ENCODE results near the gene XRN2. TPM values are rescaled to one million over a fixed set of nuclear protein-coding genes. Genes with fewer than 3 reads are reported as not detected.

XRN2 gene
- total and polyA plus RNA-seq, 10 donors, result 19.3 to 92.6 (median 62.8) TPM

DNA sequence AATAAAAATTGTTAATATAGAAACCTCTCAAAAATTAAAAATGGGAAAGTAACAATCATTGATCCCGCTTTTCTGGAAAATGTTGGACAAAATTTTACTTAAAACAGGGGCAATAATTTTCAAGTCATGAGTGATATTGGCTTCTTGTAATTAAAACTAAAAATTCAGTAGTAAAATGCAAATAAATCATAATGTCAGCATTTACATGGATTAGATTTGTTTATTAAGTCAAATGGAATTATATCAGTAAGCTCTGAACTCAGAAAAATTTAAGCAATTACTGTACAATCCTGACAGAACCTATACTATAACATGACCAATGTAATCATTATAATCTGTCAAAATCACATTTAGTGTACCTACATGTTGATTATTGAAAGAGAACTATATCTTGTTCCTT is 134.1 kb downstream of the XRN2 start:
- Histone ChIP-seq H3K4me3 (no peak overlapping the region), H3K4me1 (no peaks in the 10 kb centered on the region), H3K9me3 (no peaks in the 10 kb centered on the region), H3K27me3 (replicated peaks in 1 of 7) (peaks cover 0 to 48% (median 0%) of the 10 kb centered on the region in 7 donors), H3K27ac (no peak overlapping the region), H3K36me3 (no peaks in the 10 kb centered on the region)
- no peak for TF ChIP-seq POLR2A (IDR thresholded peaks at IDR 0.05)
- TF ChIP-seq, protein P1, sequence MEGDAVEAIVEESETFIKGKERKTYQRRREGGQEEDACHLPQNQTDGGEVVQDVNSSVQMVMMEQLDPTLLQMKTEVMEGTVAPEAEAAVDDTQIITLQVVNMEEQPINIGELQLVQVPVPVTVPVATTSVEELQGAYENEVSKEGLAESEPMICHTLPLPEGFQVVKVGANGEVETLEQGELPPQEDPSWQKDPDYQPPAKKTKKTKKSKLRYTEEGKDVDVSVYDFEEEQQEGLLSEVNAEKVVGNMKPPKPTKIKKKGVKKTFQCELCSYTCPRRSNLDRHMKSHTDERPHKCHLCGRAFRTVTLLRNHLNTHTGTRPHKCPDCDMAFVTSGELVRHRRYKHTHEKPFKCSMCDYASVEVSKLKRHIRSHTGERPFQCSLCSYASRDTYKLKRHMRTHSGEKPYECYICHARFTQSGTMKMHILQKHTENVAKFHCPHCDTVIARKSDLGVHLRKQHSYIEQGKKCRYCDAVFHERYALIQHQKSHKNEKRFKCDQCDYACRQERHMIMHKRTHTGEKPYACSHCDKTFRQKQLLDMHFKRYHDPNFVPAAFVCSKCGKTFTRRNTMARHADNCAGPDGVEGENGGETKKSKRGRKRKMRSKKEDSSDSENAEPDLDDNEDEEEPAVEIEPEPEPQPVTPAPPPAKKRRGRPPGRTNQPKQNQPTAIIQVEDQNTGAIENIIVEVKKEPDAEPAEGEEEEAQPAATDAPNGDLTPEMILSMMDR (IDR thresholded peaks at IDR 0.05 in 8 of 11, conservative IDR thresholded peaks at IDR 0.05 in 3 of 11), result no peak
- no peak for TF ChIP-seq POLR2AphosphoS5 (IDR thresholded peaks at IDR 0.05)
- WGBS, 5 donors, result 82 to 93% (median 89%) methylated on average over 1 of the region's 1 CpG
- intact Hi-C loops (cut with DNase I; ENCODE audit: low total_unique reads), result no loop called here
- no peak for DNase-seq

DNA sequence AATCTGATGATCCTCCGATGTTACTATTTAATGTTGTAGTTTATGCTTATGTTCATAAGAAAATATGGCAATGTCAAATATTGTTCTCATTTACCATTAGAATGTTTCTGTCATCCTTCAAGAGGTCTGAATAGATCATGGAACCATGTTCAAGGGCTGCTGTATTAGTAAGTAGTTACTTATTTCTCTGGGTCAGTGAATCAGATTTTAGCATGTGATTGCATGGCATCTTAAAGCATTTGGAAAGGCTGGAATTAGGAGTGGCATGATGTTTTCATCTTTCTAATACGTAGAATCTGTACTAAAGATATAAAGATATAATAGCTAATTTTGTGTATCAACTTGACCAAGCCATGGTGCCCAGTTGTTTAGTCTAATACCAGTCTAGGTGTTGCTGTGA is 134.7 kb downstream of the XRN2 start:
- TF ChIP-seq, protein P1 (IDR thresholded peaks at IDR 0.05 in 8 of 11, conservative IDR thresholded peaks at IDR 0.05 in 3 of 11), result no peak
- TF ChIP-seq POLR2AphosphoS5 (IDR thresholded peaks at IDR 0.05), result no peak
- TF ChIP-seq POLR2A (IDR thresholded peaks at IDR 0.05), result no peak
- 88 to 95% (median 91%) methylated on average over 2 of the region's 2 CpGs for WGBS, 5 donors
- Histone ChIP-seq H3K27ac (no peak overlapping the region), H3K4me1 (no peaks in the 10 kb centered on the region), H3K4me3 (no peak overlapping the region), H3K9me3 (no peaks in the 10 kb centered on the region), H3K36me3 (no peaks in the 10 kb centered on the region), H3K27me3 (replicated peaks in 1 of 7) (peaks cover 0 to 44% (median 0%) of the 10 kb centered on the region in 7 donors)
- intact Hi-C loops (cut with DNase I; ENCODE audit: low total_unique reads), result no loop called here
- no peak for DNase-seq

Small RNA genes lying within 50 kb of the gene (small RNA-seq; reads per million reads assigned to genes)
- 0 reads per million in 4 donors for gene RN7SKP140

Other genes starting within 250 kb of the XRN2 start
- gene LINC00237, start 197.0 kb upstream of the XRN2 start, total RNA-seq, result not detected
- gene LINC00237, start 197.0 kb upstream of the XRN2 start, polyA plus RNA-seq, result under 1 TPM in 1 of 3 donors, not detected in 2; 0.05 TPM
- 10 to 100 TPM; 18.6 to 57.9 (median 29.4) TPM for gene KIZ, start 177.2 kb upstream of the XRN2 start, total RNA-seq
- 10 to 100 TPM in 2 of 3 donors, 1 to 10 TPM in 1; 9.5 to 11.7 (median 10.8) TPM for gene KIZ, start 177.2 kb upstream of the XRN2 start, polyA plus RNA-seq
- gene NKX2-4, start 94.2 kb downstream of the XRN2 start, total RNA-seq, result not detected
- not detected for gene NKX2-4, start 94.2 kb downstream of the XRN2 start, polyA plus RNA-seq
- gene NKX2-2, start 210.7 kb downstream of the XRN2 start, total RNA-seq, result not detected
- gene NKX2-2, start 210.7 kb downstream of the XRN2 start, polyA plus RNA-seq, result under 1 TPM in 1 of 3 donors, not detected in 2; 0.03 TPM